Measurements from ENCODE around the gene HCN2. TPM values are rescaled to one million over a fixed set of nuclear protein-coding genes. Genes with fewer than 3 reads are reported as not detected.

HCN2 gene
- total RNA-seq, 1 experiment from 2014 or later = 9.2 TPM

GRCh38 chr19:633786-634639 is 44.3 kb downstream of the HCN2 start:
- ChIA-PET POLR2A (interaction anchor here (0.7 kb wide), 2 partner anchors 386 to 437 kb away, joined by 4 to 5 read pairs; no protein-coding TSS in a partner anchor), CTCF (interaction anchor here (0.7 to 1.2 kb wide), 5 partner anchors 18 to 108 kb away, joined by 3 to 5 read pairs (median 3); no protein-coding TSS in a partner anchor)
- Mint-ChIP-seq H3K4me1 (peaks cover 13% of the 10 kb centered on the region), H3K9me3 (peaks cover 4% of the 10 kb centered on the region; the same call in 1 of the 2 replicates), H3K4me3 (peak overlapping the region; percentile 87), H3K27me3 (ENCODE audit: low read depth) (peaks cover 21% of the 10 kb centered on the region), H3K36me3 (peaks cover 12% of the 10 kb centered on the region), H3K27ac (peak overlapping the region; percentile 60)
- ATAC-seq = no peak
- TF ChIP-seq IRF2 (CRISPR knock-in tag; IDR thresholded peaks at IDR 0.05; ENCODE audit: borderline replicate concordance, low read depth) (no peak), KAT7 (CRISPR knock-in tag; IDR thresholded peaks at IDR 0.05; ENCODE audit: borderline replicate concordance) (no peak), NR2C2 (CRISPR knock-in tag; IDR thresholded peaks at IDR 0.05) (no peak), JUN (CRISPR knock-in tag; IDR thresholded peaks at IDR 0.05) (no peak), AR (CRISPR knock-in tag; IDR thresholded peaks at IDR 0.05) (no peak), GABPB1 (CRISPR knock-in tag; IDR thresholded peaks at IDR 0.05) (no peak), ETV6 (CRISPR knock-in tag; IDR thresholded peaks at IDR 0.05) (no peak), E2F4 (CRISPR knock-in tag; IDR thresholded peaks at IDR 0.05; ENCODE audit: borderline replicate concordance, low read depth) (no peak), MAX (CRISPR knock-in tag; IDR thresholded peaks at IDR 0.05) (no peak; the same call in 1 of the 2 replicates), ZNF423 (CRISPR knock-in tag; IDR thresholded peaks at IDR 0.05) (no peak), ATF2 (CRISPR knock-in tag; IDR thresholded peaks at IDR 0.05; ENCODE audit: borderline replicate concordance, low read depth) (no peak), SP1 (CRISPR knock-in tag; conservative IDR thresholded peaks at IDR 0.05) (no peak), STAT6 (CRISPR knock-in tag; conservative IDR thresholded peaks at IDR 0.05; ENCODE audit: low read depth) (no peak), NFYB (CRISPR knock-in tag; conservative IDR thresholded peaks at IDR 0.05; ENCODE audit: low read depth) (no peak), NR1H2 (CRISPR knock-in tag; IDR thresholded peaks at IDR 0.05) (no peak), ZNF232 (CRISPR knock-in tag; IDR thresholded peaks at IDR 0.05) (no peak), E2F1 (CRISPR knock-in tag; IDR thresholded peaks at IDR 0.05) (no peak), ZNF317 (CRISPR knock-in tag; IDR thresholded peaks at IDR 0.05; ENCODE audit: borderline replicate concordance, low read depth) (no peak), USF2 (CRISPR knock-in tag; IDR thresholded peaks at IDR 0.05) (no peak)
- no peak for DNase-seq (ENCODE audit: low spot score)

Data from WTC11 (cell line).